HepG2 (cell line): ENCODE measurements around the gene RBM23. TPM values are rescaled to one million over a fixed set of nuclear protein-coding genes. Genes with fewer than 3 reads are reported as not detected.

ENCODE experiments used
- AKAP8 ChIP-seq: sonication (generic); formaldehyde crosslinking; IDR thresholded peaks from 2 replicates; pipeline ENCODE4 v1.5.1; 2020; ENCODE audit warnings: mild to moderate bottlenecking, missing genetic modification reagents
- BCL6 ChIP-seq: IDR thresholded peaks from 2 replicates; pipeline ENCODE4 v1.6.1; 2016; ENCODE audit warnings: missing genetic modification reagents, missing compliant biosample characterization
- CBFB ChIP-seq: sonication (generic); formaldehyde crosslinking; IDR thresholded peaks from 2 replicates; pipeline ENCODE4 v1.4.0; 2020; ENCODE audit warnings: missing genetic modification reagents
- DMAP1 ChIP-seq: IDR thresholded peaks from 2 replicates; pipeline ENCODE4 v1.6.1; 2016
- FOSL1 ChIP-seq: sonication (generic); formaldehyde crosslinking; IDR thresholded peaks from 2 replicates; pipeline ENCODE4 v1.9.0; 2021; ENCODE audit warnings: missing genetic modification reagents, borderline replicate concordance
- GABPA ChIP-seq, 2 experiments: IDR thresholded peaks; 2 replicates each; pipeline ENCODE4 v1.6.1; 2011 to 2016; ENCODE audit warnings: low read depth in 2 of 2, low read length in 1 of 2, missing biosample characterization in 1 of 2, missing genetic modification characterization in 1 of 2
- GPN1 ChIP-seq: sonication (generic); formaldehyde crosslinking; IDR thresholded peaks from 2 replicates; pipeline ENCODE4 v1.5.1; 2020; ENCODE audit warnings: missing genetic modification reagents, borderline replicate concordance
- KAT2B ChIP-seq: fragments of 150-350 bp; IDR thresholded peaks from 2 replicates; pipeline ENCODE4 v1.6.1; 2014; ENCODE audit warnings: low read depth, low read length, borderline replicate concordance
- MAFF ChIP-seq: IDR thresholded peaks from 2 replicates; pipeline ENCODE4 v1.6.1; 2011; ENCODE audit warnings: low read depth, low read length, improper control_type of control experiment
- NFKB2 ChIP-seq: sonication (generic); formaldehyde crosslinking; IDR thresholded peaks from 2 replicates; pipeline ENCODE4 v1.4.0; 2020; ENCODE audit warnings: missing genetic modification reagents, borderline replicate concordance
- NKX3-1 ChIP-seq: sonication (generic); formaldehyde crosslinking; IDR thresholded peaks from 2 replicates; pipeline ENCODE4 v1.5.0; 2020; ENCODE audit warnings: missing genetic modification reagents
- PRDM4 ChIP-seq: sonication (generic); formaldehyde crosslinking; IDR thresholded peaks from 2 replicates; pipeline ENCODE4 v1.9.0; 2021; ENCODE audit warnings: missing genetic modification reagents, borderline replicate concordance
- RCOR2 ChIP-seq: IDR thresholded peaks from 2 replicates; pipeline ENCODE4 v1.6.1; 2016; ENCODE audit warnings: missing biosample characterization, missing genetic modification reagents
- SALL2 ChIP-seq: sonication (generic); formaldehyde crosslinking; IDR thresholded peaks from 2 replicates; pipeline ENCODE4 v1.8.1; 2023; ENCODE audit warnings: mild to moderate bottlenecking, missing genetic modification reagents, inconsistent platforms
- ZBTB1 ChIP-seq: sonication (generic); formaldehyde crosslinking; IDR thresholded peaks from 2 replicates; pipeline ENCODE4 v1.4.0; 2020; ENCODE audit warnings: missing genetic modification reagents, borderline replicate concordance
- ZC3H13 ChIP-seq: sonication (generic); formaldehyde crosslinking; IDR thresholded peaks from 2 replicates; pipeline ENCODE4 v1.8.1; 2023; ENCODE audit warnings: mild to moderate bottlenecking, missing genetic modification reagents, moderate library complexity
- ZNF317 ChIP-seq: sonication (generic); formaldehyde crosslinking; IDR thresholded peaks from 2 replicates; pipeline ENCODE4 v1.5.0; 2020; ENCODE audit warnings: mild to moderate bottlenecking, missing genetic modification reagents
- ZNF333 ChIP-seq: sonication (generic); formaldehyde crosslinking; IDR thresholded peaks from 2 replicates; pipeline ENCODE4 v1.4.0; 2020; ENCODE audit warnings: mild to moderate bottlenecking, missing genetic modification reagents, borderline replicate concordance
- ZNF432 ChIP-seq: sonication (generic); formaldehyde crosslinking; IDR thresholded peaks from 2 replicates; pipeline ENCODE4 v1.5.0; 2020; ENCODE audit warnings: missing genetic modification reagents, mild to moderate bottlenecking, borderline replicate concordance
- ZNF570 ChIP-seq: sonication (generic); formaldehyde crosslinking; IDR thresholded peaks from 2 replicates; pipeline ENCODE4 v1.4.0; 2020; ENCODE audit warnings: mild to moderate bottlenecking, missing genetic modification reagents, borderline replicate concordance
- ZNF607 ChIP-seq: sonication (generic); formaldehyde crosslinking; IDR thresholded peaks from 2 replicates; pipeline ENCODE4 v1.5.1; 2020; ENCODE audit warnings: missing genetic modification reagents, mild to moderate bottlenecking, borderline replicate concordance
- ZNF660 ChIP-seq: sonication (generic); formaldehyde crosslinking; IDR thresholded peaks from 2 replicates; pipeline ENCODE4 v1.5.1; 2020; ENCODE audit warnings: mild to moderate bottlenecking, low read depth, missing genetic modification reagents, borderline replicate concordance
- ZNF772 ChIP-seq: sonication (generic); formaldehyde crosslinking; IDR thresholded peaks from 2 replicates; pipeline ENCODE4 v1.5.0; 2020; ENCODE audit warnings: mild to moderate bottlenecking, missing genetic modification reagents
- polyA plus RNA-seq, 8 experiments: library from polyadenylated mRNA; depleted of rRNA in 3 of 8; stranded (reverse) in 7 of 8; unstranded in 1 of 8; fragments of >200 nt; fragmentation: Illumina TruSeq in 4 of 8; extraction: Trizol in 4 of 8; gene quantifications; 2 replicates each; pipeline versions ENCODE4 v1.2.1 to v1.2.3, GENCODE V29; 2011 to 2016; ENCODE audit warnings: low read depth in 4 of 8, missing spikeins in 1 of 8, mixed read lengths in 1 of 8; ENCODE audit not compliant: insufficient read depth in 1 of 8
- total RNA-seq, 5 experiments: library from RNA; depleted of rRNA; stranded (reverse); fragments of >200 nt; fragmentation: Illumina TruSeq; extraction: Trizol; gene quantifications; 2 replicates each; pipeline ENCODE4 v1.2.3, GENCODE V29; 2016; ENCODE audit warnings: low read depth in 1 of 5
- TF ChIP-seq, protein P1 (sequence below): sonication (generic); formaldehyde crosslinking; IDR thresholded peaks from 2 replicates; pipeline ENCODE4 v1.4.0; 2020; ENCODE audit warnings: mild to moderate bottlenecking, missing genetic modification reagents, borderline replicate concordance
- TF ChIP-seq, protein P2 (sequence below), 2 experiments: fragments of 450-650 bp in 1 of 2; sonication (generic) in 1 of 2; formaldehyde crosslinking; IDR thresholded peaks; 2 replicates each; pipeline versions ENCODE4 v1.5.0 to v1.8.0; 2020 to 2022; ENCODE audit warnings: mild to moderate bottlenecking in 1 of 2, missing genetic modification reagents in 1 of 2

RBM23 gene
- total and polyA plus RNA-seq, 2 of the 13 experiments (the other 11 are each of a cell fraction or from before 2014, with no cell fraction given) = 1.5 to 2.1 TPM

DNA sequence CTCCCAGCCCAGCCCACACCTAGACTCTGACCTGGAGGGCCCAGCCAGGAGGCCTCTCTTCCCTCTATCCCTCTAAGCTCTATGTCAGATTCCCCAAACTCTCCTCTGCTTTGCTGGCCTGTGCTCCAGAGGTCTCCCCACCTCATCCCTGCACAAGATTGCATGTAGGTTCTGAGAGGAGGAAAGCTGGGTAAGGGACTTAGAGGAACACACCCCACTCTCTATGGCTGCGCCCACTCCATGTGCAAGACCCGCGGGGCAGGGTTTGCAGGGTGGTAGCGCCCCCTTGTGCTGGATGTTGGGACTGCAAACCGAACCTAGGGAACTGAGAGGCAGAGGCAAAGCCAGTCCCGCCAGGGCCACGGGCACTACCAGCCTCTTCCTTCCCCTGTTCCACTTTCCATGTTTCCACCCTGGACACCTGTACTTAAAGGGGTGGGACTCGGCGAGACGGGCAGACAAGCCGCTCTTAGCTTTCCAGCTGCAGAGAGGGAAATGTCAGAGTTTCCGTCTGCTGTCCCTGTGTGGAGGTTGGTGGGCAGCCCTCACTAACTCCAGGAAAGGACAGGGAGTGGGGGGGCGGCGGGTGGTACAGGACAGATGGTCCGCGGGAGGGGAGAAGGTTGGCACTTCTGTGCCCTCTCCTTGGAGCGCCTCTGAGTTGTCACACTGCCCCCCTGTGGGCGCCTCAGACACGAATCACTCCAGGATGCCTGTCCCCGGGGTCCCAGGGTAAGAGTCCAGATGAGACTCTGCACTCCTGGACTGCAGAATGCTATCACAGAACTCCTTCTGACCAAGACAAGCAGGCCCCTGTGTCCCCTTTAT, 65.8 kb downstream of the RBM23 start (continued):
- TF ChIP-seq, protein P1, sequence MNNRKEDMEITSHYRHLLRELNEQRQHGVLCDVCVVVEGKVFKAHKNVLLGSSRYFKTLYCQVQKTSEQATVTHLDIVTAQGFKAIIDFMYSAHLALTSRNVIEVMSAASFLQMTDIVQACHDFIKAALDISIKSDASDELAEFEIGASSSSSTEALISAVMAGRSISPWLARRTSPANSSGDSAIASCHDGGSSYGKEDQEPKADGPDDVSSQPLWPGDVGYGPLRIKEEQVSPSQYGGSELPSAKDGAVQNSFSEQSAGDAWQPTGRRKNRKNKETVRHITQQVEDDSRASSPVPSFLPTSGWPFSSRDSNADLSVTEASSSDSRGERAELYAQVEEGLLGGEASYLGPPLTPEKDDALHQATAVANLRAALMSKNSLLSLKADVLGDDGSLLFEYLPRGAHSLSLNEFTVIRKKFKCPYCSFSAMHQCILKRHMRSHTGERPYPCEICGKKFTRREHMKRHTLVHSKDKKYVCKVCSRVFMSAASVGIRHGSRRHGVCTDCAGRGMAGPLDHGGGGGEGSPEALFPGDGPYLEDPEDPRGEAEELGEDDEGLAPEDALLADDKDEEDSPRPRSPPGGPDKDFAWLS (CRISPR knock-in tag) = peak; percentile 87
- TF ChIP-seq GPN1 (CRISPR knock-in tag) (peak; percentile 91; the same call in 1 of the 2 replicates), PRDM4 (CRISPR knock-in tag) (peak; percentile 51; the same call in 1 of the 2 replicates), ZC3H13 (CRISPR knock-in tag) (peak; percentile 87; the same call in 1 of the 2 replicates), NFKB2 (CRISPR knock-in tag) (peak; percentile 88; the same call in 1 of the 2 replicates), NKX3-1 (no peak), ZNF317 (CRISPR knock-in tag) (peak; percentile 76; the same call in 1 of the 2 replicates), ZNF432 (no peak), AKAP8 (CRISPR knock-in tag) (no peak), FOSL1 (CRISPR knock-in tag) (no peak), ZNF333 (CRISPR knock-in tag) (peak; percentile 94), KAT2B (no peak), ZNF570 (CRISPR knock-in tag) (no peak; the same call in 1 of the 2 replicates), ZNF660 (CRISPR knock-in tag) (no peak), SALL2 (CRISPR knock-in tag) (no peak), MAFF (no peak), CBFB (CRISPR knock-in tag) (peak; percentile 78), RCOR2 (CRISPR knock-in tag) (peak; percentile 45; the same call in 1 of the 2 replicates), ZNF607 (peak; percentile 97), BCL6 (no peak), ZBTB1 (CRISPR knock-in tag) (no peak), DMAP1 (CRISPR knock-in tag) (peak; percentile 86), GABPA (IDR thresholded peaks at IDR 0.05; ENCODE audit: low read depth, low read length) (no peak), GABPA (CRISPR knock-in tag; IDR thresholded peaks at IDR 0.05; ENCODE audit: low read depth) (peak; percentile 53), ZNF772 (CRISPR knock-in tag) (peak; percentile 84; the same call in 1 of the 2 replicates)
- TF ChIP-seq, protein P2, sequence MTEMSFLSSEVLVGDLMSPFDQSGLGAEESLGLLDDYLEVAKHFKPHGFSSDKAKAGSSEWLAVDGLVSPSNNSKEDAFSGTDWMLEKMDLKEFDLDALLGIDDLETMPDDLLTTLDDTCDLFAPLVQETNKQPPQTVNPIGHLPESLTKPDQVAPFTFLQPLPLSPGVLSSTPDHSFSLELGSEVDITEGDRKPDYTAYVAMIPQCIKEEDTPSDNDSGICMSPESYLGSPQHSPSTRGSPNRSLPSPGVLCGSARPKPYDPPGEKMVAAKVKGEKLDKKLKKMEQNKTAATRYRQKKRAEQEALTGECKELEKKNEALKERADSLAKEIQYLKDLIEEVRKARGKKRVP (CRISPR knock-in tag; IDR thresholded peaks at IDR 0.05) = peak in 1 of 2 experiments; percentile 83; a peak in 1 of 4 replicates
